Loucy (cell line): ENCODE results near the gene DNAJC17.

ENCODE experiments used
- H2AFZ ChIP-seq: fragments of 200-600 bp; sonication (generic); 2 replicates; pipeline ENCODE4 v1.6.0; 2016; ENCODE audit warnings: antibody characterized with exemption, mild to moderate bottlenecking, low read length, moderate library complexity
- H3F3A ChIP-seq: fragments of 200-600 bp; 2 replicates; pipeline ENCODE4 v1.6.0; 2016; ENCODE audit warnings: antibody characterized with exemption, low read depth, mild to moderate bottlenecking
- H3K27me3 ChIP-seq: fragments of 200-600 bp; sonication (generic); 2 replicates; pipeline ENCODE4 v1.6.1; 2014; ENCODE audit warnings: low read length, mild to moderate bottlenecking; ENCODE audit not compliant: insufficient read depth, poor library complexity, severe bottlenecking
- H3K36me3 ChIP-seq: fragments of 200-600 bp; sonication (generic); 2 replicates; pipeline ENCODE4 v1.6.1; 2016; ENCODE audit warnings: low read length; ENCODE audit not compliant: insufficient read depth
- H3K4me1 ChIP-seq: fragments of 200-600 bp; sonication (generic); 2 replicates; pipeline ENCODE4 v1.5.1; 2014; ENCODE audit warnings: low read length, mild to moderate bottlenecking; ENCODE audit not compliant: insufficient read depth, poor library complexity, severe bottlenecking
- H3K4me2 ChIP-seq: fragments of 200-600 bp; sonication (generic); 2 replicates; pipeline ENCODE4 v1.6.0; 2014; ENCODE audit warnings: antibody characterized with exemption, low read length, low read depth, mild to moderate bottlenecking; ENCODE audit not compliant: poor library complexity, severe bottlenecking
- H3K4me3 ChIP-seq: fragments of 200-600 bp; sonication (generic); 2 replicates; pipeline ENCODE4 v1.5.1; 2014; ENCODE audit warnings: low read length, mild to moderate bottlenecking, mixed read lengths; ENCODE audit not compliant: poor library complexity, severe bottlenecking
- H3K79me2 ChIP-seq: fragments of 200-600 bp; sonication (generic); 2 replicates; pipeline ENCODE4 v1.6.1; 2014; ENCODE audit warnings: low read length; ENCODE audit not compliant: insufficient read depth
- H3K9ac ChIP-seq: fragments of 200-600 bp; sonication (generic); 2 replicates; pipeline ENCODE4 v1.6.0; 2014; ENCODE audit warnings: mild to moderate bottlenecking, low read depth, low read length, moderate library complexity; ENCODE audit not compliant: poor library complexity, severe bottlenecking
- H3K9me2 ChIP-seq: fragments of 200-600 bp; sonication (generic); replicated peaks from 2 replicates; pipeline ENCODE4 v1.6.1; 2016; ENCODE audit warnings: low read depth, low read length, mixed read lengths
- H3K9me3 ChIP-seq: fragments of 200-600 bp; sonication (generic); 2 replicates; pipeline ENCODE4 v1.6.1; 2014; ENCODE audit warnings: mild to moderate bottlenecking, antibody characterized with exemption, low read length, low read depth; ENCODE audit not compliant: insufficient read depth
- H4K20me1 ChIP-seq: fragments of 200-600 bp; sonication (generic); 2 replicates; pipeline ENCODE4 v1.6.0; 2014; ENCODE audit warnings: antibody characterized with exemption, low read length, mild to moderate bottlenecking; ENCODE audit not compliant: insufficient read depth, poor library complexity, severe bottlenecking
- CTCF ChIP-seq: fragments of 200-600 bp; sonication (generic); conservative IDR thresholded peaks from 2 replicates; pipeline ENCODE4 v1.5.1; 2014; ENCODE audit warnings: mild to moderate bottlenecking, antibody characterized with exemption, low read length
- EZH2phosphoT487 ChIP-seq: fragments of 200-600 bp; IDR thresholded peaks from 2 replicates; pipeline ENCODE4 v1.6.1; 2018; ENCODE audit warnings: antibody characterized with exemption, mild to moderate bottlenecking, moderate library complexity, borderline replicate concordance

The DNAJC17 gene

DNA sequence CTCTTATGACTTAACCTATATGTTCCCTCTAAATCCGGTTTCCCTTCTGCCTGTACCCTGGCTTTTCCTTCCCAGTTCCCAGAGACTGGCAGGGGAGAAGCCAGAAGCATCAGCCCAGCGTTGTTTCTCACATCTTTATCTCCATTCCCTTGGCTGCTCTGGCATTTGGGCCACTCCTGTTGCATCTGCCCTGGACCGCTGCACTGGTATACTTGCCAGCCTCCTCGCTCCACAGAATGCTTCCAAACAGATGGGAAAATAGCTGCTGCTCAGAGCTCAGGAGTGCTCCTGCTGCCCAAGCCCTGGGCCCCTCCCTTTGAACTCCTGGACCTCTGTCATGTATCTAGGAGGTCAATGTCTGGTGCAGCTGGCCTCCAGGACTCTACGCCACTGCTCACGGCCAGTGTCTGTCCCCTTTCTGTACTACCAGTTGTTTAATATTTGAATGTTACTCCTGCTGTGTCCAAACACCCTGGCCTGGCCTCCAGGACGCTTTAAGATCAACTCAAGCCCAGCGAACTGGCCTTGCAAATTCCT, 43.4 kb upstream of the DNAJC17 start:
- Histone ChIP-seq H3K79me2 (no peaks in the 10 kb centered on the region), H3K36me3 (no peaks in the 10 kb centered on the region)

DNA sequence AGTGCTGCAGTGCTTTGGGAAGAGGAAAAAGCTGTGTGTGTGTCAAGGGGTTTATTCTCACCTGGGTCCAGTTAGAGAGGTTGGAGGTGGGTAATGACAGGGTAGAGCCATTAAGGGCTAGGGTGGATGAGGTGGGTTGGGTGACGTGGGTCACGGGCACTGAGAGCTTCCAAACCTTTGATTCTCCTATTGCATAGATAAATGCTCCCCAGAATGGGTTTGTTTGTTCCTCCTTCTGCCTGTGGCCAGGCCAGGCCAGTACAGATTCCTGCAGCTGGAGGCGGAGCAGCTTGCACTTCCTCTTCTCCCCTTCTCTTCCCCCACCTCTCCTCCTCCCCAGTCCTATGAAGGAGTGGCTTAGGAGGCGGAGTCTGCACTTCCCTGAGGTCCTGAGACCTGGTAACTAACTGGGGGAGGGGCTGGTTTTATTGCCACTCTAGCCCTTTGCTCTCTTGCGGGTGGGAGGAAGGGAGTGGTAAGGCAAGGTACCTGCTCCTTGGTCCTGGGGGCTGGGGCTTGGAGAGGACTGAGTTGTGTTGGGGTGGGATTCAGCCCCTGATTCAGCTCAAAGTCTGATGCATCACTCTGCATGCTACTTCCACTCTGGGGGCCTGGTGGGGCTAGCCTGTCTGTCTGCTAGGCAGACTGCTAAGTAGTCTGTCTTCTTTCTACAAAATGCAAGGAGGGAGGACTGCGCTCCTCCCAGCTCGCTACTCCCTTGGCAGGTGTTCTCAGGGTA, 40.1 kb upstream of the DNAJC17 start:
- Histone ChIP-seq H3K9me2 (no peaks in the 10 kb centered on the region), H3K27me3 (no peaks in the 10 kb centered on the region), H2AFZ (peak overlapping the region; percentile 53), H3K4me3 (peak overlapping the region; percentile 40), H3F3A (no peaks in the 10 kb centered on the region), H4K20me1 (no peaks in the 10 kb centered on the region), H3K4me2 (peak overlapping the region; percentile 68), H3K9me3 (no peaks in the 10 kb centered on the region), H3K36me3 (no peaks in the 10 kb centered on the region), H3K9ac (peak overlapping the region; percentile 49), H3K79me2 (no peaks in the 10 kb centered on the region), H3K4me1 (peaks cover 18% of the 10 kb centered on the region)
- TF ChIP-seq CTCF (no peak), EZH2phosphoT487 (no peak)

More for the DNA sequence above, 43.4 kb upstream of the DNAJC17 start:
- Histone ChIP-seq H3K4me1 (peaks cover 18% of the 10 kb centered on the region), H3K9me3 (no peaks in the 10 kb centered on the region), H3K9ac (no peak overlapping the region), H4K20me1 (no peaks in the 10 kb centered on the region), H3F3A (no peaks in the 10 kb centered on the region), H3K4me3 (no peak overlapping the region), H2AFZ (no peak overlapping the region), H3K9me2 (no peaks in the 10 kb centered on the region), H3K4me2 (no peak overlapping the region), H3K27me3 (no peaks in the 10 kb centered on the region)
- TF ChIP-seq CTCF (no peak), EZH2phosphoT487 (no peak)

GRCh38 chr15:40846841-40847222, 39.6 kb upstream of the DNAJC17 start:
- no peaks in the 10 kb centered on the region for H3K36me3 ChIP-seq
- H3K4me1 ChIP-seq: peaks cover 18% of the 10 kb centered on the region
- H3F3A ChIP-seq: no peaks in the 10 kb centered on the region
- H3K27me3 ChIP-seq: no peaks in the 10 kb centered on the region
- no peaks in the 10 kb centered on the region for H3K9me2 ChIP-seq
- H3K9ac ChIP-seq: peak overlapping the region; percentile 49
- peak overlapping the region; percentile 53; the same call in 1 of the 2 replicates for H2AFZ ChIP-seq
- H3K79me2 ChIP-seq: no peaks in the 10 kb centered on the region
- no peak for TF ChIP-seq CTCF
- TF ChIP-seq EZH2phosphoT487: no peak
- no peaks in the 10 kb centered on the region for H4K20me1 ChIP-seq
- peak overlapping the region; percentile 68 for H3K4me2 ChIP-seq
- H3K9me3 ChIP-seq: no peaks in the 10 kb centered on the region
- peak overlapping the region; percentile 40 for H3K4me3 ChIP-seq
